AG09309 (cell line): ENCODE measurements around the gene HECTD4.

Experiments used
- DNase-seq: peaks from one replicate; pipeline ENCODE4 v3.0.0-alpha.2; 2010; ENCODE audit warnings: low read depth
- H3K4me3 ChIP-seq: 2 replicates; pipeline ENCODE4 v1.5.1; 2011; ENCODE audit warnings: mild to moderate bottlenecking, low read depth, low read length, moderate library complexity; ENCODE audit not compliant: control insufficient read depth
- CTCF ChIP-seq: IDR thresholded peaks from 2 replicates; pipeline ENCODE4 v1.5.1; 2011; ENCODE audit warnings: mild to moderate bottlenecking, low read depth, low read length, inconsistent platforms; ENCODE audit not compliant: insufficient read depth, control insufficient read depth; ENCODE audit errors: missing control alignments

HECTD4 gene

GRCh38 chr12:112330706-112331105 lies 51.5 kb downstream of the HECTD4 start:
- no peak for DNase-seq
- H3K4me3 ChIP-seq: no peak overlapping the region
- TF ChIP-seq CTCF: no peak

DNA sequence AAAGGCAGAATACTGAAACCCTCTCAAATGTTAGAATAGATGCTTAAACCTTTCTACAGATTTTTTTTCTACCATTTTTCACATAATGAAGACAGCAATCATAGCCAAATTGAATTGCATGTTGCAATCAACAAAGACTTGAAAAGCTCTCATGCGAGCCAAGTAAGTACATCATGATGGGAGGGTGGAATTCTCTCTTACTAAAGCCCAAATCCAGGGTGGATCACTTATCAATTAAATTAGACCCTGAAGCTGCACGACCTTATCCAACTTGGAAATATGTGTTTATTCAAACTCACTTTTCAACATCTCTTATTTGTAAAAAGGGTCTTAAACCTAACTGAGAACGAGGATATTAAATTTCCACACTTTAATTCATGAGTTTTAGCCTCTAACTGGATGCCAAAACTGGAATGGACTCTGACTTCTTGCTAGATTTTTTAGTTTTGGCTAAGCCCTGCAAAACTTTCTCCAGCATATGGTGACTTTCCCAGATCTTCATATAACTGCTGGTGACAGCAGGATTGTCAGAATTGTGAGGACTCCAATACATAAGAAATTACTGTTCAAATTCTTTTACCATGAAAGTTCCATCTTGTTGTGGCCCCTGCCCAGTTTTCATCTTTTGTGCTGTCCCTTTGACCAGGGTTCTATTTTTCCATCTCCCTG lies 53.6 kb downstream of the HECTD4 start:
- no peak for DNase-seq
- no peak overlapping the region for H3K4me3 ChIP-seq
- TF ChIP-seq CTCF: no peak

DNA sequence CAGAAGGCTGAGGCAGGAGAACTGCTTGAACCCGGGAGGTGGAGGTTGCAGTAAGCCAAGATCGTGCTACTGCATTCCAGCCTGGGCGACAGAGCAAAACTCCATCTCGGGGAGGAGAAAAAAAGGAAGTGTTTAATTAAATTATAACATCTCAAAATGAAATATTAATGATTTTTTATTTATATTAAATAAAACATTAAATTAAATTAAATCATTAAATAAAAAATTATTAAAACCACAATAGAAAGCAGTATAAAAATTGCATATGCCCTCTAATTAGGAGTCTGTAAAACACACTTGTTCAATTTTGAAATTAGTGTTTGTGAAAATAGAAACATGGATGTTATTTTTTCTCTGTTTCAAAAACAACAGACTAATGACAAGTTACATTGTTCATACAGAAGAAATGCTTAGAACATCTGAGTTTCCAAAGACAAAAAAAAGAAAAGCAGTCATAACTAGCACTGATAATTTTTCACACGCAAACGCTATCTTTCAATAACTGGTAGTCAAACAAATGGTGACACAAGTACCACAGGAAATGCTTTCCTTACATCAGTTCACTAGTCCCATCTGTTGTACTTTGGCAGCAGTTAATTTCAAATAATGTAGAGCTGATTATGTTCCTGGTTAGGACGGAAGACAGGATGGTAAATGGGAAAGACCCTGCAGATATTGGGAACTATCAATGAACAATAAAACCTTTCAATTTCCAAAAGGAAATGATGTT lies 54.9 kb downstream of the HECTD4 start:
- no peak overlapping the region for H3K4me3 ChIP-seq
- TF ChIP-seq CTCF: no peak
- no peak for DNase-seq

GRCh38 chr12:112325622-112326207 lies 56.5 kb downstream of the HECTD4 start:
- TF ChIP-seq CTCF: no peak
- DNase-seq: no peak
- H3K4me3 ChIP-seq: no peak overlapping the region

DNA sequence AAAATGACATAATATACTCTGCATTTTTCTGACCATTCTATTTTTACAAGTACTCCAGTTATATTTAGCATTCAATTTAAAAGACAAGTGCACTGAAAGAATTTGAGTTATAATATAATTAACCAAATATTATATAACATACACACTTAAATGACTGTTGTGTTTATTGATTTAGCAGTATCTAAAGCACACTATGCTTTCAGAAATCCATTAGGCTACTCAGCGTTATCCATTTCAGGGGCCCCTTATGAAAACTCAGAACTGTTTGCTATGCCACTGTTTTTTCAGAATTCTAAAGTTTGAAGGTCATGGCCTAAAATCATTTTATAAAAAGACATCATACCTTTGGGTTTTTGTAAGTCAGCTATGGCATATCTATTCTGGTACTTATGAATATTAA lies 57.1 kb downstream of the HECTD4 start:
- no peak for TF ChIP-seq CTCF
- DNase-seq: no peak
- no peak overlapping the region for H3K4me3 ChIP-seq

DNA sequence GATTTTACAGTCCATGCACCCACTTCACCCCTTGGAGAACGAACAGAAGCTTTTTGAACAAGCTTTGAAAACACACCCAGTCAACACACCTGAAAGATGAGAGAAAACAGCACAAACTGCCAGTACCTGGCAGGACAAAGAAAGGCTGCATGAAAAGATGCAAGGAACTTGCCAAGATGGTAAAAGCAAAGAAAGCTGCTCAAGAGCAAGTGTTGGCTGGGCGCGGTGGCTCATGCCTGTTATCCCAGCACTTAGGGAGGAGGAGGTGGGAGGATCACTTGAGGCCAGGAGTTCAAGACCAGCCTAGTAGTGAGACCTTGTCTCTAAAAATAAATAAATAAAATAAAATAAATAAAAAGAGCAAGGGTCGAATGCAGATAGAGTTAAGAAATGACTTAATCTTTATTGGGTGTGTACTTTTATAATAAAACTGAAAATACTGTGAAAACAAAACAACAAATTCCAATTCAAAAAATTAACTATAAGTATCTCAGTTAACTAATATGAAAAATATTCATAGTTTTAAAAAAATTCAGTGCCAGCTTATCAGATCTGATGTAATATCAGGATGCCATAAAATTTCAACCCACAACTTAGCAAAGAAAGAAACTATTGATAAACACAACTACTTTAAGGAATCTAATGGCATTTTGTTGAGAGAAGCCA lies 59.2 kb downstream of the HECTD4 start:
- no peak for TF ChIP-seq CTCF
- no peak overlapping the region for H3K4me3 ChIP-seq
- DNase-seq: no peak
